ENCODE results near the gene YARS1. TPM values are rescaled to one million over a fixed set of nuclear protein-coding genes. Genes with fewer than 3 reads are reported as not detected.

The YARS1 gene
- polyA plus RNA-seq, 1 donor (not counting 4 experiments of a cell fraction or from before 2014, with no cell fraction given), result 68.4 TPM

GRCh38 chr1:32746130-32746529 lies 71.0 kb downstream of the YARS1 start:
- Histone ChIP-seq H3K9me3 (ENCODE audit: control insufficient read depth, low read depth, low read length) (no peaks in the 10 kb centered on the region), H3K4me3 (ENCODE audit: control insufficient read depth in 2 of 3, extremely low read depth in 1 of 3, insufficient read depth in 2 of 3, low read depth in 1 of 3, low read length in 3 of 3) (no peak overlapping the region), H3K4me2 (ENCODE audit: control insufficient read depth, extremely low read depth, insufficient read depth, low read depth, low read length) (no peak overlapping the region), H3K36me3 (ENCODE audit: control insufficient read depth in 2 of 2, extremely low read depth in 1 of 2, insufficient read depth in 2 of 2, low read length in 2 of 2) (peaks cover 11 to 15% of the 10 kb centered on the region in 2 experiments), H3K9ac (ENCODE audit: control insufficient read depth, extremely low read depth, insufficient read depth, low read length) (no peak overlapping the region), H4K20me1 (ENCODE audit: control insufficient read depth, extremely low read depth, insufficient read depth, low read length) (peaks cover 5% of the 10 kb centered on the region), H3K27me3 (ENCODE audit: control insufficient read depth, extremely low read depth, insufficient read depth, low read length) (no peaks in the 10 kb centered on the region), H2AFZ (ENCODE audit: control insufficient read depth, low read length) (no peak overlapping the region), H3K9me1 (ENCODE audit: control insufficient read depth, extremely low read depth, insufficient read depth, low read length) (peaks cover 2% of the 10 kb centered on the region), H3K4me1 (ENCODE audit: control insufficient read depth, extremely low read depth, insufficient read depth, low read length) (peaks cover 20% of the 10 kb centered on the region), H3K27ac (ENCODE audit: control insufficient read depth, insufficient read depth, low read length) (no peak overlapping the region), H3K79me2 (ENCODE audit: control insufficient read depth, insufficient read depth, low read length) (peaks cover 79% of the 10 kb centered on the region)
- no peak for FAIRE-seq
- dilution Hi-C loops (cut with MboI; ENCODE audit: extremely low pct_ligation_motif_present, low sequenced_read_pairs), result no loop called here
- DNase-seq (ENCODE audit: low read depth, low spot score), result no peak
- TF ChIP-seq, protein P1, sequence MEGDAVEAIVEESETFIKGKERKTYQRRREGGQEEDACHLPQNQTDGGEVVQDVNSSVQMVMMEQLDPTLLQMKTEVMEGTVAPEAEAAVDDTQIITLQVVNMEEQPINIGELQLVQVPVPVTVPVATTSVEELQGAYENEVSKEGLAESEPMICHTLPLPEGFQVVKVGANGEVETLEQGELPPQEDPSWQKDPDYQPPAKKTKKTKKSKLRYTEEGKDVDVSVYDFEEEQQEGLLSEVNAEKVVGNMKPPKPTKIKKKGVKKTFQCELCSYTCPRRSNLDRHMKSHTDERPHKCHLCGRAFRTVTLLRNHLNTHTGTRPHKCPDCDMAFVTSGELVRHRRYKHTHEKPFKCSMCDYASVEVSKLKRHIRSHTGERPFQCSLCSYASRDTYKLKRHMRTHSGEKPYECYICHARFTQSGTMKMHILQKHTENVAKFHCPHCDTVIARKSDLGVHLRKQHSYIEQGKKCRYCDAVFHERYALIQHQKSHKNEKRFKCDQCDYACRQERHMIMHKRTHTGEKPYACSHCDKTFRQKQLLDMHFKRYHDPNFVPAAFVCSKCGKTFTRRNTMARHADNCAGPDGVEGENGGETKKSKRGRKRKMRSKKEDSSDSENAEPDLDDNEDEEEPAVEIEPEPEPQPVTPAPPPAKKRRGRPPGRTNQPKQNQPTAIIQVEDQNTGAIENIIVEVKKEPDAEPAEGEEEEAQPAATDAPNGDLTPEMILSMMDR (optimal IDR thresholded peaks at IDR 0.05 in 1 of 3, IDR thresholded peaks at IDR 0.05 in 1 of 3, conservative IDR thresholded peaks at IDR 0.05 in 1 of 3; ENCODE audit: extremely low read depth in 1 of 3, insufficient read depth in 2 of 3, low read length in 3 of 3), result no peak

DNA sequence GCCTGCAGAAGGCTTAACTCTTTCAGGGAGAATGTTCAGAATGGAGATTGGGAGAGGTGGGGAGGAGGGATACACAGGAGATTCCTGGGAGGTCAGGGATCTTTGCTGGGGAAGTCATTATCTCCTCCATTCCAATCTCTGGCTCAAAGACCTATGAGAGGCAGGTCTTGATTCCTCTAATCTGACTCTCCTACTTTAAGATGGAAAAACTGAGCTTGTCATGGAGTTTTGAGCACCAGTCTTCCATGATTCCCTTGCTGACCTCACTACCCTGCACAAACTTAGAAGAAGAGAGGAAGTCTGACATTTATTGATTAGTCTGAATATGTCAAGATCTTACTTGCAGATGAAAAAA lies 73.1 kb downstream of the YARS1 start:
- Histone ChIP-seq H3K27me3 (ENCODE audit: control insufficient read depth, extremely low read depth, insufficient read depth, low read length) (no peaks in the 10 kb centered on the region), H3K9me3 (ENCODE audit: control insufficient read depth, low read depth, low read length) (no peaks in the 10 kb centered on the region), H3K27ac (ENCODE audit: control insufficient read depth, insufficient read depth, low read length) (no peak overlapping the region), H3K4me1 (ENCODE audit: control insufficient read depth, extremely low read depth, insufficient read depth, low read length) (peaks cover 23% of the 10 kb centered on the region), H3K4me2 (ENCODE audit: control insufficient read depth, extremely low read depth, insufficient read depth, low read depth, low read length) (no peak overlapping the region), H2AFZ (ENCODE audit: control insufficient read depth, low read length) (no peak overlapping the region), H3K9ac (ENCODE audit: control insufficient read depth, extremely low read depth, insufficient read depth, low read length) (no peak overlapping the region), H3K9me1 (ENCODE audit: control insufficient read depth, extremely low read depth, insufficient read depth, low read length) (peaks cover under 1% of the 10 kb centered on the region), H3K79me2 (ENCODE audit: control insufficient read depth, insufficient read depth, low read length) (peaks cover 65% of the 10 kb centered on the region), H3K36me3 (ENCODE audit: control insufficient read depth in 2 of 2, extremely low read depth in 1 of 2, insufficient read depth in 2 of 2, low read length in 2 of 2) (peaks cover 10 to 11% of the 10 kb centered on the region in 2 experiments), H4K20me1 (ENCODE audit: control insufficient read depth, extremely low read depth, insufficient read depth, low read length) (peaks cover 5% of the 10 kb centered on the region), H3K4me3 (ENCODE audit: control insufficient read depth in 2 of 3, extremely low read depth in 1 of 3, insufficient read depth in 2 of 3, low read depth in 1 of 3, low read length in 3 of 3) (no peak overlapping the region)
- no peak for TF ChIP-seq EZH2 (IDR thresholded peaks at IDR 0.05; ENCODE audit: low read length)
- TF ChIP-seq, protein P1 (optimal IDR thresholded peaks at IDR 0.05 in 1 of 3, IDR thresholded peaks at IDR 0.05 in 1 of 3, conservative IDR thresholded peaks at IDR 0.05 in 1 of 3; ENCODE audit: extremely low read depth in 1 of 3, insufficient read depth in 2 of 3, low read length in 3 of 3), result no peak
- no peak for DNase-seq (ENCODE audit: low read depth, low spot score)
- dilution Hi-C loops (cut with MboI; ENCODE audit: extremely low pct_ligation_motif_present, low sequenced_read_pairs), result no loop called here
- no peak for FAIRE-seq
